H1 (cell line): ENCODE measurements around the gene SLC51B. TPM values are rescaled to one million over a fixed set of nuclear protein-coding genes. Genes with fewer than 3 reads are reported as not detected.

Source experiments
- GTF2F1 ChIP-seq: IDR thresholded peaks from 2 replicates; pipeline ENCODE4 v1.6.1; 2012; ENCODE audit warnings: low read depth, low read length, improper control_type of control experiment, borderline replicate concordance
- PHF8 ChIP-seq: fragments of 200-600 bp; sonication (generic); conservative IDR thresholded peaks from 2 replicates; pipeline ENCODE4 v1.7.1; 2012; ENCODE audit warnings: low read depth, mild to moderate bottlenecking, inconsistent platforms, low read length, moderate library complexity
- RAD21 ChIP-seq, 2 experiments: IDR thresholded peaks in 1 of 2; conservative IDR thresholded peaks in 1 of 2; 2 replicates each; pipeline ENCODE4 v1.6.1; 2011; ENCODE audit warnings: low read depth in 2 of 2, low read length in 2 of 2, improper control_type of control experiment in 1 of 2, inconsistent platforms in 1 of 2, mild to moderate bottlenecking in 1 of 2, moderate library complexity in 1 of 2
- TBP ChIP-seq: IDR thresholded peaks from 2 replicates; pipeline ENCODE4 v1.6.1; 2011; ENCODE audit warnings: low read depth, low read length, improper control_type of control experiment
- TCF12 ChIP-seq: IDR thresholded peaks from 2 replicates; pipeline ENCODE4 v1.6.1; 2011; ENCODE audit warnings: low read depth, mild to moderate bottlenecking, low read length
- polyA plus RNA-seq, 7 experiments: library from polyadenylated mRNA; depleted of rRNA in 3 of 7; stranded (reverse) in 5 of 7; unstranded in 2 of 7; fragments of >200 nt in 5 of 7; fragments of 200-250 nt in 2 of 7; gene quantifications; 1 replicate in 5 of 7; 2 replicates in 1 of 7; 4 replicates in 1 of 7; pipeline versions ENCODE4 v1.2.1 to v1.2.3, GENCODE V29; 2011 to 2013; ENCODE audit warnings: missing spikeins in 2 of 7, mixed read lengths in 2 of 7
- total RNA-seq: library from RNA; stranded (reverse); fragmentation: NEBNext Ultra II Directional; extraction: Animal tissue kit (Norgen Biotek cat#: 25700); gene quantifications from 2 replicates; pipeline ENCODE4 v1.2.1, GENCODE V29; 2021
- TF ChIP-seq, protein P1 (sequence below), 3 experiments: IDR thresholded peaks; 1 replicate in 2 of 3; 2 replicates in 1 of 3; pipeline versions ENCODE4 v1.5.1 to v1.6.1; 2011; ENCODE audit warnings: low read length in 3 of 3, mild to moderate bottlenecking in 3 of 3, inconsistent platforms in 2 of 3, low read depth in 1 of 3, moderate library complexity in 1 of 3; ENCODE audit not compliant: insufficient read depth in 1 of 3; ENCODE audit errors: control extremely low read depth in 1 of 3
- TF ChIP-seq, protein P2 (sequence below): IDR thresholded peaks from 2 replicates; pipeline ENCODE4 v1.6.1; 2011; ENCODE audit warnings: low read length, improper control_type of control experiment

SLC51B gene
- total and polyA plus RNA-seq, 2 of the 8 experiments (the other 6 are each of a cell fraction or from before 2014, with no cell fraction given) = not detected

DNA sequence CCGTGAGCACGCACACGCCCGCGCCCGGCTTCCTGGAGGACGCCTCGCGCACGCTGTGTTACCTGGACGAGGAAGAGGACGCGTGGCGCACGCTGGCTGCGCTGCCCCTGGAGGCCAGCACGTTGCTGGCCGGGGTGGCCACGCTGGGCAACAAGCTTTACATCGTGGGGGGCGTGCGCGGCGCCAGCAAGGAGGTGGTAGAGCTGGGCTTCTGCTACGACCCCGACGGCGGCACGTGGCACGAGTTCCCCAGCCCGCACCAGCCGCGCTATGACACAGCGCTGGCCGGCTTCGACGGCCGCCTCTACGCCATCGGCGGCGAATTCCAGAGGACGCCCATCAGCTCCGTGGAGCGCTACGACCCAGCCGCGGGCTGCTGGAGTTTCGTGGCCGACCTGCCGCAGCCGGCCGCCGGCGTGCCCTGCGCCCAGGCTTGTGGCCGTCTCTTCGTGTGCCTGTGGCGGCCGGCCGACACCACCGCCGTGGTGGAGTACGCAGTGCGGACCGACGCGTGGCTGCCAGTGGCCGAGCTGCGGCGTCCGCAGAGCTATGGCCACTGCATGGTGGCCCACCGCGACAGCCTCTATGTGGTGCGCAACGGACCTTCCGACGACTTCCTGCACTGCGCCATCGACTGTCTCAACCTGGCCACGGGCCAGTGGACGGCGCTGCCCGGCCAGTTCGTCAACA lies 32.2 kb downstream of the SLC51B start (continued):
- TF ChIP-seq, protein P1, sequence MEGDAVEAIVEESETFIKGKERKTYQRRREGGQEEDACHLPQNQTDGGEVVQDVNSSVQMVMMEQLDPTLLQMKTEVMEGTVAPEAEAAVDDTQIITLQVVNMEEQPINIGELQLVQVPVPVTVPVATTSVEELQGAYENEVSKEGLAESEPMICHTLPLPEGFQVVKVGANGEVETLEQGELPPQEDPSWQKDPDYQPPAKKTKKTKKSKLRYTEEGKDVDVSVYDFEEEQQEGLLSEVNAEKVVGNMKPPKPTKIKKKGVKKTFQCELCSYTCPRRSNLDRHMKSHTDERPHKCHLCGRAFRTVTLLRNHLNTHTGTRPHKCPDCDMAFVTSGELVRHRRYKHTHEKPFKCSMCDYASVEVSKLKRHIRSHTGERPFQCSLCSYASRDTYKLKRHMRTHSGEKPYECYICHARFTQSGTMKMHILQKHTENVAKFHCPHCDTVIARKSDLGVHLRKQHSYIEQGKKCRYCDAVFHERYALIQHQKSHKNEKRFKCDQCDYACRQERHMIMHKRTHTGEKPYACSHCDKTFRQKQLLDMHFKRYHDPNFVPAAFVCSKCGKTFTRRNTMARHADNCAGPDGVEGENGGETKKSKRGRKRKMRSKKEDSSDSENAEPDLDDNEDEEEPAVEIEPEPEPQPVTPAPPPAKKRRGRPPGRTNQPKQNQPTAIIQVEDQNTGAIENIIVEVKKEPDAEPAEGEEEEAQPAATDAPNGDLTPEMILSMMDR (IDR thresholded peaks at IDR 0.05; ENCODE audit: control extremely low read depth in 1 of 3, insufficient read depth in 1 of 3, low read depth in 1 of 3, low read length in 3 of 3) = peak; percentile 11 to 37 (median 13); a peak in 2 of 4 replicates
- TF ChIP-seq PHF8 = no peak
- no peak for TF ChIP-seq TCF12
- no peak for TF ChIP-seq RAD21 (IDR thresholded peaks at IDR 0.05 in 1 of 2, conservative IDR thresholded peaks at IDR 0.05 in 1 of 2; ENCODE audit: low read depth in 2 of 2, low read length in 2 of 2)
- no peak for TF ChIP-seq GTF2F1
- no peak for TF ChIP-seq TBP
- TF ChIP-seq, protein P2, sequence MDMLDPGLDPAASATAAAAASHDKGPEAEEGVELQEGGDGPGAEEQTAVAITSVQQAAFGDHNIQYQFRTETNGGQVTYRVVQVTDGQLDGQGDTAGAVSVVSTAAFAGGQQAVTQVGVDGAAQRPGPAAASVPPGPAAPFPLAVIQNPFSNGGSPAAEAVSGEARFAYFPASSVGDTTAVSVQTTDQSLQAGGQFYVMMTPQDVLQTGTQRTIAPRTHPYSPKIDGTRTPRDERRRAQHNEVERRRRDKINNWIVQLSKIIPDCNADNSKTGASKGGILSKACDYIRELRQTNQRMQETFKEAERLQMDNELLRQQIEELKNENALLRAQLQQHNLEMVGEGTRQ = 0 out of 2 replicates have a peak, but pooled peaks have one; percentile 9
- TF ChIP-seq, all 59 proteins: peak for 3
